Hematopoietic multipotent progenitor cell treated with erythropoietin and hydrocortisone succinate and interleukin-3 and kit ligand, for 6 days (in vitro differentiated cells): ENCODE measurements around the gene DTWD2.
"Not testable (repeated sequence)": the region's sequence is repeated elsewhere in the genome, so short reads cannot be mapped to it uniquely, and the experiment has no call there.

ENCODE experiments used
- DNase-seq: peaks from one replicate; pipeline ENCODE4 v3.0.0-alpha.2; 2015

The DTWD2 gene

GRCh38 chr5:118857700-118858099, 130.6 kb downstream of the DTWD2 start:
- DNase-seq, result peak; percentile 91

GRCh38 chr5:118854819-118855218, 133.5 kb downstream of the DTWD2 start:
- DNase-seq, result no peak

GRCh38 chr5:118851785-118852184, 136.6 kb downstream of the DTWD2 start:
- DNase-seq, result not testable (repeated sequence)

GRCh38 chr5:118849507-118849906, 138.8 kb downstream of the DTWD2 start:
- DNase-seq, result not testable (repeated sequence)

- DNase-seq, result peak; percentile 71
These were observed 144.0 kb downstream of the DTWD2 start for GRCh38 chr5:118844351-118844750.

- DNase-seq, result no peak
These were observed 153.6 kb downstream of the DTWD2 start for GRCh38 chr5:118834710-118835109.

- DNase-seq, result no peak
These were observed 155.4 kb downstream of the DTWD2 start for GRCh38 chr5:118832974-118833373.

GRCh38 chr5:118825226-118825625, 163.1 kb downstream of the DTWD2 start:
- DNase-seq, result no peak

- DNase-seq, result no peak
These were observed 169.7 kb downstream of the DTWD2 start for GRCh38 chr5:118818604-118819003.

GRCh38 chr5:118808441-118808840, 179.9 kb downstream of the DTWD2 start:
- no peak for DNase-seq

GRCh38 chr5:118806571-118806970, 181.8 kb downstream of the DTWD2 start:
- DNase-seq, result no peak

GRCh38 chr5:118802335-118802734, 186.0 kb downstream of the DTWD2 start:
- DNase-seq, result no peak

- no peak for DNase-seq
These were observed 192.3 kb downstream of the DTWD2 start for GRCh38 chr5:118796081-118796480.

- no peak for DNase-seq
These were observed 194.1 kb downstream of the DTWD2 start for GRCh38 chr5:118794281-118794680.

- DNase-seq, result no peak
These were observed 194.7 kb downstream of the DTWD2 start for GRCh38 chr5:118793652-118794051.

- DNase-seq, result no peak
These were observed 195.3 kb downstream of the DTWD2 start for GRCh38 chr5:118793091-118793490.

GRCh38 chr5:118791926-118792734, 196.2 kb downstream of the DTWD2 start:
- peak; percentile 93 for DNase-seq

- peak; percentile 16 for DNase-seq
These were observed 199.0 kb downstream of the DTWD2 start for GRCh38 chr5:118789366-118789765.

- DNase-seq, result no peak
These were observed 200.0 kb downstream of the DTWD2 start for GRCh38 chr5:118788351-118788750.
